HepG2 (cell line): ENCODE data around the gene ATXN7L3. TPM values are rescaled to one million over a fixed set of nuclear protein-coding genes. Genes with fewer than 3 reads are reported as not detected.

Experiments used
- ATM ChIP-seq: fragments of 450-650 bp; IDR thresholded peaks from 2 replicates; pipeline ENCODE4 v1.7.1; 2017; ENCODE audit warnings: mild to moderate bottlenecking, borderline replicate concordance
- BHLHE40 ChIP-seq: IDR thresholded peaks from 2 replicates; pipeline ENCODE4 v1.6.1; 2011; ENCODE audit warnings: low read length, improper control_type of control experiment
- BRD4 ChIP-seq: sonication (generic); formaldehyde crosslinking; IDR thresholded peaks from 2 replicates; pipeline ENCODE4 v1.4.0; 2020; ENCODE audit warnings: missing genetic modification reagents
- GPBP1L1 ChIP-seq: sonication (generic); formaldehyde crosslinking; IDR thresholded peaks from 2 replicates; pipeline ENCODE4 v1.5.0; 2020; ENCODE audit warnings: mild to moderate bottlenecking, missing genetic modification reagents
- HNF1B ChIP-seq: sonication (generic); formaldehyde crosslinking; IDR thresholded peaks from 2 replicates; pipeline ENCODE4 v1.5.1; 2020; ENCODE audit warnings: mild to moderate bottlenecking, moderate library complexity, missing genetic modification reagents
- NR3C1 ChIP-seq: sonication (generic); formaldehyde crosslinking; IDR thresholded peaks from 2 replicates; pipeline ENCODE4 v1.4.0; 2020; ENCODE audit warnings: missing genetic modification reagents
- PPARG ChIP-seq: conservative IDR thresholded peaks from 2 replicates; pipeline ENCODE4 v1.6.1; 2016; ENCODE audit warnings: missing biosample characterization, missing genetic modification reagents
- SALL2 ChIP-seq: sonication (generic); formaldehyde crosslinking; IDR thresholded peaks from 2 replicates; pipeline ENCODE4 v1.8.1; 2023; ENCODE audit warnings: mild to moderate bottlenecking, missing genetic modification reagents, inconsistent platforms
- STAT6 ChIP-seq: sonication (generic); formaldehyde crosslinking; IDR thresholded peaks from 2 replicates; pipeline ENCODE4 v1.4.0; 2020; ENCODE audit warnings: missing genetic modification reagents, mild to moderate bottlenecking, borderline replicate concordance
- ZBTB40 ChIP-seq, 2 experiments: fragments of 450-650 bp in 1 of 2; sonication (generic) in 1 of 2; formaldehyde crosslinking in 1 of 2; IDR thresholded peaks; 2 replicates each; pipeline versions ENCODE4 v1.6.1 to v1.8.0; 2016 to 2022; ENCODE audit warnings: antibody characterized with exemption in 1 of 2, mild to moderate bottlenecking in 1 of 2, missing genetic modification reagents in 1 of 2
- ZNF10 ChIP-seq: sonication (generic); formaldehyde crosslinking; IDR thresholded peaks from 2 replicates; pipeline ENCODE4 v1.4.0; 2020; ENCODE audit warnings: mild to moderate bottlenecking, low read depth, missing genetic modification reagents, borderline replicate concordance
- ZNF780A ChIP-seq: sonication (generic); formaldehyde crosslinking; IDR thresholded peaks from 2 replicates; pipeline ENCODE4 v1.8.0; 2022; ENCODE audit warnings: mild to moderate bottlenecking, missing genetic modification reagents, moderate library complexity
- polyA plus RNA-seq, 8 experiments: library from polyadenylated mRNA; depleted of rRNA in 3 of 8; stranded (reverse) in 7 of 8; unstranded in 1 of 8; fragments of >200 nt; fragmentation: Illumina TruSeq in 4 of 8; extraction: Trizol in 4 of 8; gene quantifications; 2 replicates each; pipeline versions ENCODE4 v1.2.1 to v1.2.3, GENCODE V29; 2011 to 2016; ENCODE audit warnings: low read depth in 4 of 8, missing spikeins in 1 of 8, mixed read lengths in 1 of 8; ENCODE audit not compliant: insufficient read depth in 1 of 8
- total RNA-seq, 5 experiments: library from RNA; depleted of rRNA; stranded (reverse); fragments of >200 nt; fragmentation: Illumina TruSeq; extraction: Trizol; gene quantifications; 2 replicates each; pipeline ENCODE4 v1.2.3, GENCODE V29; 2016; ENCODE audit warnings: low read depth in 1 of 5
- TF ChIP-seq, protein P1 (sequence below): IDR thresholded peaks from 2 replicates; pipeline ENCODE4 v1.6.1; 2016

Gene ATXN7L3
- total and polyA plus RNA-seq, 2 of the 13 experiments (the other 11 are each of a cell fraction or from before 2014, with no cell fraction given): 44.5 to 59.1 TPM

- TF ChIP-seq ZBTB40 (IDR thresholded peaks at IDR 0.05) (no peak), ZBTB40 (CRISPR knock-in tag; IDR thresholded peaks at IDR 0.05) (no peak), BHLHE40 (no peak), GPBP1L1 (CRISPR knock-in tag) (no peak), PPARG (CRISPR knock-in tag) (no peak), ZNF780A (CRISPR knock-in tag) (no peak), ATM (no peak), NR3C1 (CRISPR knock-in tag) (0 out of 2 replicates have a peak, but pooled peaks have one; percentile 27), BRD4 (CRISPR knock-in tag) (no peak), ZNF10 (CRISPR knock-in tag) (no peak), SALL2 (CRISPR knock-in tag) (no peak), HNF1B (CRISPR knock-in tag) (peak; percentile 33; the same call in 1 of the 2 replicates), STAT6 (CRISPR knock-in tag) (no peak)
- TF ChIP-seq, protein P1, sequence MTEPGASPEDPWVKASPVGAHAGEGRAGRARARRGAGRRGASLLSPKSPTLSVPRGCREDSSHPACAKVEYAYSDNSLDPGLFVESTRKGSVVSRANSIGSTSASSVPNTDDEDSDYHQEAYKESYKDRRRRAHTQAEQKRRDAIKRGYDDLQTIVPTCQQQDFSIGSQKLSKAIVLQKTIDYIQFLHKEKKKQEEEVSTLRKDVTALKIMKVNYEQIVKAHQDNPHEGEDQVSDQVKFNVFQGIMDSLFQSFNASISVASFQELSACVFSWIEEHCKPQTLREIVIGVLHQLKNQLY (CRISPR knock-in tag): no peak
These were observed 18.2 kb upstream of the ATXN7L3 start (continued) for GRCh38 chr17:44217738-44218343.
